Activated naive CD4-positive, alpha-beta T cell treated with anti-CD3 and anti-CD28 coated beads, Interleukin-2, amount 10 ng/mL, durations not matched to agents 7 days and 5 days (primary cell): ENCODE results near the gene DNAJC1.

Experiments used
- CTCF ChIA-PET: fragments of 350-600 bp; sonication (Branson Sonifier 250); formaldehyde crosslinking; loops from one replicate; lab custom pipeline; 2021; ENCODE audit warnings: antibody characterized with exemption; lab: Charles Lee
- DNase-seq: peaks from one replicate; pipeline ENCODE4 v3.0.0-alpha.2; 2020
- H3K27ac Mint-ChIP-seq: one replicate; pipeline ENCODE4 v1.8.0; 2021; ENCODE audit warnings: mild to moderate bottlenecking, moderate library complexity, mixed read lengths
- H3K27me3 Mint-ChIP-seq: one replicate; pipeline ENCODE4 v1.8.0; 2021; ENCODE audit warnings: mild to moderate bottlenecking, mixed read lengths
- H3K36me3 Mint-ChIP-seq: one replicate; pipeline ENCODE4 v1.8.0; 2021; ENCODE audit warnings: mixed read lengths
- H3K4me1 Mint-ChIP-seq: one replicate; pipeline ENCODE4 v1.8.0; 2021; ENCODE audit warnings: mixed read lengths
- H3K4me3 Mint-ChIP-seq: one replicate; pipeline ENCODE4 v1.8.0; 2021; ENCODE audit warnings: mild to moderate bottlenecking, moderate library complexity, mixed read lengths
- H3K9me3 Mint-ChIP-seq: one replicate; pipeline ENCODE4 v1.8.0; 2021; ENCODE audit warnings: mixed read lengths

DNAJC1 gene

DNA sequence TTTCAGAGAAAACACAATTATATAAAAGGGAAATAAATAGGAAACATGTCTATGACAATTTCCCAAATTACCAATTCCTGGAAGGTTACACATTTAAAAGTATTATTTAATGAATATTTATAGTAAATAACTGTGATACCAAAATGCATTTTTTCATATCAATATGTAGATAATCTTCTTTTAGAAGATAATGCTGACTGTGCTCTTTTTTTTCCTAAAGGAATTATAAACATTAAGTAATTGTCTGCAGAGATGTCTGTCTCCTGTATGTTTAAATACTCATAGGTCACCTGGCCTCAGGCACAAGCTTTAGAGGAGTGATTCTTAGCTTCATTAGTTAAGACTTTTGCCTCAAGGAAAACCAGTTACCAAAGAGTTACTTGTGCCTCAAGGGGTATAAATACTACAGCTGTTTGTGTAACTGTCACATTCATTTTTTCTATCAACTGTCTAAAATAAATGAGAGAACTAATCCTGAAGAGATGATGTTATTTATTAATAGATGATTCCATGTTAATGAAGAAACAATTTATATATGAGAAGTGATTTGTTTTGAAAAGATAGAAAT, 77.1 kb downstream of the DNAJC1 start:
- H3K27me3 Mint-ChIP-seq, result no peaks in the 10 kb centered on the region
- CTCF ChIA-PET, result interaction anchor here (1.2 kb wide), 1 partner anchor 16 kb away, joined by 3 read pairs; no protein-coding TSS in a partner anchor
- no peak for DNase-seq
- no peak overlapping the region for H3K4me3 Mint-ChIP-seq
- no peak overlapping the region for H3K27ac Mint-ChIP-seq
- H3K36me3 Mint-ChIP-seq, result no peaks in the 10 kb centered on the region
- H3K4me1 Mint-ChIP-seq, result no peaks in the 10 kb centered on the region
- no peaks in the 10 kb centered on the region for H3K9me3 Mint-ChIP-seq

DNA sequence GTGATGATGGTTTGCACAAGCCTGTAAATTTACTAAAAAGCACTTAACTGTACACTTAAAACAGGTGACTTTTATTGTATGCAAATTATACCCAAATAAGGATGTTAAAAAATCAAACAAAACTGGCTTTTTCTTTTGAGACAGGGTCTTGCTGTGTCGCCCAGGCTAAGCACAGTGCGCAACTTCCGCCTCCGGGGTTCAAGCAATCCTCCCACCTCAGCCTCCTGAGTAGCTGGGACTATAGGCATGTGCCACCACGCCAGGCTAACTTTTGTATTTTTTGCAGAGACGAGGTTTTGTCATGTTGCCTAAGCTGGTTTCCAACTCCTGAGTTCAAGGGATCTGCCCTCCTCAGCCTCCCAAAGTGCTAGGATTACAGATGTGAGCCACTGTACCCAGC, 77.7 kb downstream of the DNAJC1 start:
- Mint-ChIP-seq H3K36me3 (no peaks in the 10 kb centered on the region), H3K27me3 (no peaks in the 10 kb centered on the region), H3K4me1 (no peaks in the 10 kb centered on the region), H3K27ac (no peak overlapping the region), H3K9me3 (no peaks in the 10 kb centered on the region), H3K4me3 (no peak overlapping the region)
- no peak for DNase-seq
- CTCF ChIA-PET, result interaction anchor here (1.2 kb wide), 1 partner anchor 15 kb away, joined by 3 read pairs; no protein-coding TSS in a partner anchor

DNA sequence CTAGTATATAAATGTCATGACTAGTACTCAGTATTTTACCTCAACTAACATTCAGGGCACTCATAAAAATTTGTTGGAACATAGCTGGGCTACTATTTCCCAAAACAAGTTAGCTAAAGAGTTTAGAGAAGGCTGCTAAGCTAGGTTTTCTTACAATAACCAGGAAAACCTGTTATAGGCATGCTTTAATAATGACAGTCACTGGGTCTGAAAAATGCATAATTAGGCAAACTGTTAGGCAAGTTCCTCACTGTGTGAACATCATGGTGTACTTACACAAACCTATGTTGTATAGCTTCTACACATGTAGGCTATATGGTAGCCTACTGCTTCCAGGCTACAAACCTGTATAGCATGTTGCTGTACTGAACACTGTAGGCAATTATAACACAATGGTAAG, 79.0 kb downstream of the DNAJC1 start:
- no peak overlapping the region for H3K27ac Mint-ChIP-seq
- no peaks in the 10 kb centered on the region for H3K27me3 Mint-ChIP-seq
- DNase-seq, result no peak
- no peaks in the 10 kb centered on the region for H3K4me1 Mint-ChIP-seq
- no peaks in the 10 kb centered on the region for H3K9me3 Mint-ChIP-seq
- H3K4me3 Mint-ChIP-seq, result no peak overlapping the region
- CTCF ChIA-PET, result no interaction called here
- H3K36me3 Mint-ChIP-seq, result peaks cover 3% of the 10 kb centered on the region

DNA sequence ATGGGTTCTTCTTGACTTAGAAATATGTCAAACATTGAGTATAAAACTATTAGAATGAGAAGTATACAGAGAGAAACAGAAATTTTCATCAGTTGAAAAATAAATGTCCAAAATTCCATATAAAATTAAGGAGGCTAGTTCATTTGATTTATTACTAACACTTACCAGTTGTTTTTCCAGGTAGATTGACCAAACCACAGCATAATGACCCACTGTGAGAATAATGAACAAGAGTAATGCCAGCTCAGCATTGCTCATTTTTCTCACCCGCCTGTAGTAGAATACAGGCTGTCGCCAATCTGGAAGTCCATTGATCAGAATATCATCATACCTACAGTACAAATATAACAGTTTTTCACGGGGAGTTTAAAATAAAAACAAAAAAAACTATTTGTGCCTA, 82.9 kb downstream of the DNAJC1 start:
- Mint-ChIP-seq H3K4me1 (no peaks in the 10 kb centered on the region), H3K4me3 (no peak overlapping the region), H3K36me3 (peaks cover 5% of the 10 kb centered on the region), H3K27me3 (no peaks in the 10 kb centered on the region), H3K27ac (no peak overlapping the region), H3K9me3 (no peaks in the 10 kb centered on the region)
- DNase-seq, result no peak
- CTCF ChIA-PET, result no interaction called here

DNA sequence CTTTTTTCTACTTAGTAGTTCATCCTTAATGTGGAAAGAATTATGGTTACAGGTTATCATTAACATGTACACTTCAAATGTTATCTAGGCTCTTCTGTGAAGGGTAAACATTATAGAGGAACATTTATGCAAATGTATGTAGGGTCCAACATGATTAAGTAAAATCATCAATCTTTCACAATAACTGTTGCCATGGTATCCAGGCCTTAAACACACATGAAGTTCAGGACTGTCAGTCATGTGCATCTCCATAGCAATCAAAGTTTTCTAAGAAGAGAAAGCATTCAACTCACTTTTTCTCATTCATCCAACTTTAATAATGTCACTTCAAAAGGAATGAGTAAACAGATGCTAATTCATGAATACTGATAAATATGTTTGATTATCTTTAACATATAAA, 83.6 kb downstream of the DNAJC1 start:
- H3K27ac Mint-ChIP-seq, result no peak overlapping the region
- H3K4me3 Mint-ChIP-seq, result no peak overlapping the region
- H3K9me3 Mint-ChIP-seq, result no peaks in the 10 kb centered on the region
- H3K36me3 Mint-ChIP-seq, result peaks cover 5% of the 10 kb centered on the region
- no peaks in the 10 kb centered on the region for H3K4me1 Mint-ChIP-seq
- no peaks in the 10 kb centered on the region for H3K27me3 Mint-ChIP-seq
- no peak for DNase-seq
- CTCF ChIA-PET, result interaction anchor here (0.5 kb wide), 1 partner anchor 189 kb away, joined by 3 read pairs; no protein-coding TSS in a partner anchor

DNA sequence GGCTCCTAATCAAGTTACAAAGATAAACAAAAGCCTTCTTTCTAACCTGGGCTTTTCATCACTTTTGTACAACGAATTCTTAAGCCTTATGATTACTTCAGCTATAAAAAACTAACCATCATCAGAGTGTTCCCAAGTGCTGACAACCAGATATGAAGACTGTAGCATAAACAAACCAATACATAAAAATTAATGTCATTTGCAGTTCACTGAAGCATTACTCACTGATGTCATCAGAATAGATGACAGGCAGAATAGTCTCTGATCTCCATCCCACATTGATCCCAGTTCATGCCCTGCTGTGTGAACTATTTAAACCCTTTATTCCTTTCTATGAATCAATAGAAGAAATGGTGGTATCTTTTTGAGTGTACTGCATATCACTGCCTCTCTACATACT, 84.4 kb downstream of the DNAJC1 start:
- H3K4me1 Mint-ChIP-seq, result no peaks in the 10 kb centered on the region
- no peak for DNase-seq
- CTCF ChIA-PET, result interaction anchor here (0.5 kb wide), 1 partner anchor 189 kb away, joined by 3 read pairs; no protein-coding TSS in a partner anchor

DNA sequence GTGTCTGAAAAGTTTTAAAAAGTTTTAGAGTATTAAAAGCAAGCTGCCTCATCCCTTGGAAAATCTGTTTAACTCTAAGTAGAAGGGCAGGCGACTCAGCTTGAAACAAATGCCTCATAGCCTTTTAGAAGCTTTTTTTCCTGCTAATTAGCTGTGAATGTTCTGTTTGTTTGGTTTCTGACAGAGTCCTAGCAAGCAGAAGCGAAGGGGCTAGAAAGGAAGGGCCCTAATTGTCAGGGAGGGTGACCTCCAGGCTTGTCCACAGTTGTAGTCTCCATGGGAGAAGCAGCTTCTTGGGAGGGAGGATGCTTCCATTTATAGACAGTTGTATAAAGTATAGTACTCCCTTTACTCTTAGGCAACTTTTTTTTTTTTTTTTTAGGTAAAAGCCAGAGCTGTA, 90.9 kb downstream of the DNAJC1 start:
- Mint-ChIP-seq H3K4me1 (peaks cover 16% of the 10 kb centered on the region), H3K4me3 (no peak overlapping the region), H3K9me3 (no peaks in the 10 kb centered on the region), H3K27ac (no peak overlapping the region), H3K27me3 (no peaks in the 10 kb centered on the region), H3K36me3 (peaks cover 2% of the 10 kb centered on the region)
- no peak for DNase-seq
- CTCF ChIA-PET, result no interaction called here

More for the DNA sequence above, 84.4 kb downstream of the DNAJC1 start:
- no peak overlapping the region for H3K27ac Mint-ChIP-seq
- H3K27me3 Mint-ChIP-seq, result no peaks in the 10 kb centered on the region
- H3K9me3 Mint-ChIP-seq, result no peaks in the 10 kb centered on the region
- H3K4me3 Mint-ChIP-seq, result no peak overlapping the region
- H3K36me3 Mint-ChIP-seq, result peaks cover 5% of the 10 kb centered on the region

DNA sequence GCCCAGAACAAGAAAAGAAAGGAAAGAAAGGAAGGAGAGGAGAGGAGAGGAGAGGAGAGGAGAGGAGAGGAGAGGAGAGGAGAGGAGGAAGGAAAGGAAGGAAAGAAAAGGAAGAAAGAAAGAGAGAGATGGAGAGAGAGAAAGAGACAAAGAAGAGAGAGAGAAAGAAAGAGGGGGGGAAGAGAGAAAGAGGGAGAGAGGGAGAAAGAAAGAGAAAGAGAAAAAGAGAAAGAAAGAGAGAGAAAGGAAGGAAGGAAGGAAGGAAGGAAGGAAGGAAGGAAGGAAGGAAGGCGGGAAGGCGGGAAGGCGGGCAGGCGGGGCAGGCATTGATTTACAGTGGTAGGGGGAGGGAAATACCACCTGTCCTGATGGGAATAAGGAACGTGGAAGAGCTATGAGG, 92.7 kb downstream of the DNAJC1 start:
- Mint-ChIP-seq H3K27me3 (no peaks in the 10 kb centered on the region), H3K4me1 (peaks cover 16% of the 10 kb centered on the region), H3K4me3 (no peak overlapping the region), H3K36me3 (peaks cover 2% of the 10 kb centered on the region), H3K27ac (no peak overlapping the region), H3K9me3 (no peaks in the 10 kb centered on the region)
- CTCF ChIA-PET, result interaction anchor here (0.9 kb wide), 1 partner anchor 16 kb away, joined by 3 read pairs; no protein-coding TSS in a partner anchor
- DNase-seq, result no peak

DNA sequence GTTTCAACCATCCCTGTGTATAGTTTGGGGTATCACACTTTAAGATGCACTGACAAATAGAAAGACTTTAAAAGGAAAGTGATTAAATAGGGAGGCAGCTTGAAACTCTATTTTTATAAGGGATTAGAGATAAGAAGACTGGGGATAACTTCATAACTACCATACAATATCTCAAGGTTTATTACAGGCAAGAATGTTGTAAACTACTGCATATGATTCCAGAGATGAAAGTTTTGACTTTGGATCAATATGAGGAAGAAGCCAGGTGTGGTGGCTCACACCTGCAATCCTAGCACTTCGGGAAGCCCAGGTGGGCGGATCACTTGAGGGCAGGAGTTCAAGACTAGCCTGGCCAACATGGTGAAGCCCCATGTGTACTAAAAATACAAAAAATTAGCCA, 96.1 kb downstream of the DNAJC1 start:
- H3K27me3 Mint-ChIP-seq, result no peaks in the 10 kb centered on the region
- H3K27ac Mint-ChIP-seq, result no peak overlapping the region
- no peak overlapping the region for H3K4me3 Mint-ChIP-seq
- H3K36me3 Mint-ChIP-seq, result peaks cover 9% of the 10 kb centered on the region
- no peak for DNase-seq
- H3K4me1 Mint-ChIP-seq, result peaks cover 4% of the 10 kb centered on the region
- CTCF ChIA-PET, result no interaction called here
- no peaks in the 10 kb centered on the region for H3K9me3 Mint-ChIP-seq

DNA sequence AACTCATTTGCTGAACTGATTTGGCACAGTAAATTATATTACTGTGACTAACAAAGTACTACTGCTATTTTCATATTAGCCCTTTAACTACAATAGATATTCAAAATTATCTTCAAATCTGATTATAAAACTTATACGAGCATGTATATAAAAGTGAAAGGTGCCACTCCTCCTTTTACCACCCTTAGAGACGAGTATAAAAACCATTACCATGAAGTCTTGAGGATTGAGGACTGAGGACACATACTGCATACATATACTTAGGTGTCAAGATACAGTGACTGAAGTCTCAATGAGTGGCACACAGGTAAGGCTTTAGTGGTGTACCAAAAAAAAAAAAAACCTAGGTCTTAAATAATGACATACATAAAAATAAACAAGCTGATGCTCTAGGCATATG, 98.6 kb downstream of the DNAJC1 start:
- no peak overlapping the region for H3K27ac Mint-ChIP-seq
- CTCF ChIA-PET, result no interaction called here
- DNase-seq, result no peak
- H3K36me3 Mint-ChIP-seq, result peaks cover 16% of the 10 kb centered on the region
- H3K4me1 Mint-ChIP-seq, result no peaks in the 10 kb centered on the region
- no peaks in the 10 kb centered on the region for H3K9me3 Mint-ChIP-seq
- H3K4me3 Mint-ChIP-seq, result no peak overlapping the region
- H3K27me3 Mint-ChIP-seq, result no peaks in the 10 kb centered on the region

DNA sequence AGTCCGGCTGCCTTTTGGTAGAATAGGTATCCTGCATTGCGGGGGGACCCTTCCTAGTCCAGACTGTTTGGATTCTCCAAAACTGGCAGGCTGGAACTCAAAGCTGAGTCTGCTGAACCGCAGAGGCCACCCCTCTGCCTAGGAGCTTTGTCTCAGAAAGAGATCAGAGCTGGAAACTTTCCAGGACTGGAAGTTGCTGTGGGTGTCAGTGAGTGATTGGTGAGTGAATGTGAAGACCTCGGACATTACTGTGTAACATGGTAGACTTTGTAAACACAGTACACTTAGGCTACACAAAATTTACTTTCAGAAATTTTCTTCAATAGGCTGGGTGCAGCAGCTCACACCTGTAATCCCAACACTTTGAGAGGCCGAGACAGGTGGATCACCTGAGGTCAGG, 103.8 kb downstream of the DNAJC1 start:
- no peak for DNase-seq
- Mint-ChIP-seq H3K36me3 (peaks cover 16% of the 10 kb centered on the region), H3K4me1 (no peaks in the 10 kb centered on the region), H3K27me3 (no peaks in the 10 kb centered on the region), H3K9me3 (no peaks in the 10 kb centered on the region), H3K27ac (no peak overlapping the region), H3K4me3 (no peak overlapping the region)
- CTCF ChIA-PET, result no interaction called here

DNA sequence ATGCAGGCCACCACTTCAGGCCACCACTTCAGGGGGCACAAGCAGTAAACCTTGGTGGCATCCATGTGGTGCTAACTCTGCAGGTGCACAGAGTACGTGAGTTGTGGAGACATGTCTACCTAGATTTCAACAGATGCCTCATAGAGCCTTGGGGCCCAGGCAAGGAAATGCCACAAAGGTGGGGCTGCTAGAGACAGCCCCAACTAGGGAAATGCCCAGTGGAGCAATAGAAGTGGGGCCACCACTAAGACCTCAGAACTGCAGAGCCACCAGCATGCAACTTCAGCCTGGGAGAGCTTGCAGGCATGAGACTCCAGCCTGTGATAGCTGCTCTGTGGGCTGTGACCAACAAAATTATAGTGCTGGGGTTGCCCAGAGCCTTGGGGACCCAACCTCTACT, 107.6 kb downstream of the DNAJC1 start:
- H3K9me3 Mint-ChIP-seq, result peaks cover 14% of the 10 kb centered on the region
- peaks cover 24% of the 10 kb centered on the region for H3K36me3 Mint-ChIP-seq
- DNase-seq, result no peak
- no peak overlapping the region for H3K4me3 Mint-ChIP-seq
- peaks cover 9% of the 10 kb centered on the region for H3K4me1 Mint-ChIP-seq
- H3K27me3 Mint-ChIP-seq, result no peaks in the 10 kb centered on the region
- no peak overlapping the region for H3K27ac Mint-ChIP-seq
- CTCF ChIA-PET, result no interaction called here

DNA sequence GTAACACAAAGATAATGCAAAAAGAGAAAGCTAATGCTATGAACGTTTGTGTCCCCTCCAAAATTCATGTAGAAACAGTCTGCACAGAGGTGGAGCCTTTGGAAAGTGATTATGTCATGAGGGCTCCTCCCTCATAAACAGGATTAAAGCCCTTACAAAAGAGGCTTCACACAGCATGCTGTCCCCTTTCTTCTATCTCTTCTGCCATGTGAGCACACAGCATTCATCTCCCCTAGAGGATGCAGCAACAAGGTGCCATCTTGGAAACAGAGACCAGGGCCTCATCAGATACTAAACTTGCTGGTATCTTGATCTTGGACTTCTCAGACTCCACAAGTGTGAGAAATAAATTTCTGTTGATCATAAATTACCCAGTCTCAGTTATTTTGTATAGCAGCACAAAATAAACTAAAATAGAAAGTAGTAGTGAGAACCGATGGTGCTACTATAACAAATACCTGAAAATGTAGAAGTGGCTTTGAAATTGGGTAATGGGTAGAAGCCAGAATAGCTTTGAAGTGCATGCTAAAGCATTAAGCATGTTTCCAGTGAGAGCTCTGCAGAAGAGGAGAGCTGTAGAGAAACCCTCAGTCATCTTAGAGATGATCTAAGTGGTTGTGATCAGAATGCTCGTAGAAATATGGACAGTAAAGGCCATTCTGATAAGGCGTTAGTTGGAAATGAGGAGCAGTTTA, 108.7 kb downstream of the DNAJC1 start:
- DNase-seq, result no peak
- Mint-ChIP-seq H3K4me3 (no peak overlapping the region), H3K27ac (no peak overlapping the region), H3K36me3 (peaks cover 25% of the 10 kb centered on the region), H3K27me3 (no peaks in the 10 kb centered on the region), H3K4me1 (peaks cover 19% of the 10 kb centered on the region), H3K9me3 (peaks cover 14% of the 10 kb centered on the region)
- CTCF ChIA-PET, result no interaction called here

DNA sequence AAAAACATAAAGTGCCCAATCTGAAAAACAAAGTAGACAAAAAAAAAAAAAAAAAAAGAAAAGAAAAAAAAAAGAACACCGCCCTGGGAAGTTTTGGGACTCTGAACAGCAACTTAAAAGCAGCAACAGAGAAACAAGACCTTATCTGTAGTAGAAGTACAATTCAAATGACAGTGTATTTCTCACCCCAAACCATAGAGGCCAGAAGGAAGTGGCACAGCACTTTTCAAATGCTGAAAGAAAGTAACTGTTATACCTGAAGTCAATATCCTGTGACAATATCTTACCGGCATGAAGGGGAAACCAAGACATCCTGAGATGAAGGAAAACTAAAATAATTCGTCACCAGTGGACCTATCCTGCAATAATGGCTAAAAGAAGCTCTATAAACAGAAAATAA, 112.1 kb downstream of the DNAJC1 start:
- CTCF ChIA-PET, result no interaction called here
- no peak for DNase-seq
- Mint-ChIP-seq H3K27ac (no peak overlapping the region), H3K27me3 (no peaks in the 10 kb centered on the region), H3K4me3 (no peak overlapping the region), H3K9me3 (peaks cover 20% of the 10 kb centered on the region), H3K36me3 (peaks cover 25% of the 10 kb centered on the region), H3K4me1 (peaks cover 40% of the 10 kb centered on the region)
